D721Med (cell line): Measurements from ENCODE around the gene CHST11.
A peak's percentile ranks its signal among the peaks of the same experiment; 100 is the strongest.

Experiments
- DNase-seq: peaks from one replicate; pipeline ENCODE4 v3.0.0; 2011; ENCODE audit warnings: low spot score; ENCODE audit not compliant: insufficient read length
- FAIRE-seq: peaks from 2 replicates; lab custom pipeline; 2011; peaks lifted over from hg19 to GRCh38; lab: Jason Lieb, UNC
- TF ChIP-seq, protein P1 (sequence below): IDR thresholded peaks from 2 replicates; pipeline ENCODE4 v1.5.1; 2012; ENCODE audit warnings: mild to moderate bottlenecking, control low read depth; ENCODE audit not compliant: insufficient read depth; ENCODE audit errors: missing control alignments

Gene CHST11

DNA sequence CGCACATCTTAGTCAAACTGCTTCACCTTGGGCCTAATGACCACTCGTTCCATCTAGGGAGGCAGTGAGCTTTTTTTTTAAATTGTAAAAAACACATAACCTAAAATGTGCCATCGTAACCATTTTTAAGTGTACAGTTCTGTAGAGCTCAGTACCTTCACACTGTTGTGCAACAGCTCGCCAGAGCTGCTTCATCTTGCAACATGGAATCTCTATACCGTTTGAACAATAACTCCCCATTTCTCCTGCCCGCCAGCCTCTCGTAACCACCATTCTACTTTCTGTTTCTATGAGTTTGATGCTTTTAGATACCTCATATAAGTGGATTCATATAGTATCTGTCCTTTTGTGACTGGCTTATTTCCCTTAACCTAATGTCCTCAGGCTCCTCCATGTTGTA, 196.2 kb downstream of the CHST11 start:
- FAIRE-seq (no peak), DNase-seq (no peak)
- TF ChIP-seq, protein P1, sequence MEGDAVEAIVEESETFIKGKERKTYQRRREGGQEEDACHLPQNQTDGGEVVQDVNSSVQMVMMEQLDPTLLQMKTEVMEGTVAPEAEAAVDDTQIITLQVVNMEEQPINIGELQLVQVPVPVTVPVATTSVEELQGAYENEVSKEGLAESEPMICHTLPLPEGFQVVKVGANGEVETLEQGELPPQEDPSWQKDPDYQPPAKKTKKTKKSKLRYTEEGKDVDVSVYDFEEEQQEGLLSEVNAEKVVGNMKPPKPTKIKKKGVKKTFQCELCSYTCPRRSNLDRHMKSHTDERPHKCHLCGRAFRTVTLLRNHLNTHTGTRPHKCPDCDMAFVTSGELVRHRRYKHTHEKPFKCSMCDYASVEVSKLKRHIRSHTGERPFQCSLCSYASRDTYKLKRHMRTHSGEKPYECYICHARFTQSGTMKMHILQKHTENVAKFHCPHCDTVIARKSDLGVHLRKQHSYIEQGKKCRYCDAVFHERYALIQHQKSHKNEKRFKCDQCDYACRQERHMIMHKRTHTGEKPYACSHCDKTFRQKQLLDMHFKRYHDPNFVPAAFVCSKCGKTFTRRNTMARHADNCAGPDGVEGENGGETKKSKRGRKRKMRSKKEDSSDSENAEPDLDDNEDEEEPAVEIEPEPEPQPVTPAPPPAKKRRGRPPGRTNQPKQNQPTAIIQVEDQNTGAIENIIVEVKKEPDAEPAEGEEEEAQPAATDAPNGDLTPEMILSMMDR, result no peak

DNA sequence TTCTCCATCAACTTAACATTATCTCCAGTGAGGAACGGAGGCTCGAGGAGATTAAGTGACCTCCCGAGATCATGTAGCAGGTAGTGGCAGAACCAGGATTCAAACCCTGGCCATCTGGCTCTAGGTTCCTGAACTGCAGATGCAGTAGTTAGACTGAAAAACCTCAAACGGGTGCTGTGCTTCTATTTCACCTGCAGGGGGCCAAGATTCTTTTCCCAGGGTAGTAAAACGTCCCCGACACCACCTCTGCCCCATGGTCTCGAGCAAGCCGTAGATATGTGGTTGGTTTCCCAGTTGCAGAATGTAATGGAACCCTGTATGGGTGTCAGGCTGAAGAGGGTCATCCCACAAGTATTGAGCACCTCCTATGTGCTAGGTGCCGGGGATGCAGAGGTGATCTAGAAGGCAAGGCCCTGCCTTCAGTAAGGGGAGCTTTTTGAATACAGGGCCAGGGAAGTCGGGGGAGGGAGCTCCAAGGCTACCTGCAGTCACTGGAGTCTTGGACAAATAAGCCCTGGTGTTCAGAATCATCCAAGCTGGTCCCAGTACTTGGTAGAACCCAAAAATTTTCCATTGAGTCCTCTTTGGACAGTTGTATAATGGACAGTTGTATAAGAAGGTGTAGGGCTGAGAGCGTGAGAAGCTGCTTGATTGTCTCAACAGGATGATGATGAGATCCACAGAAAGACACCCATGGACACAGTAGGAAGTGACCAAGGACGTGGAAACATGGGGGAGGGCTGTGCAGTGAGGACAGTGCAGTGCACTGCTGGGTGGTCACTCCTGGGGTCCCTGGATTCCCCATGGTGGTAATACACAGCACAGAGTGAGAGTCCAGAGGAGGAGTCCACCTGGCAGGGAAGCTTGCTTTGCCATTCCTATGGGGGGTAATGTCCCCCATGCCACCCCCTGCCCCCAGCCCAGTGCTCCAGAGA, 197.2 kb downstream of the CHST11 start:
- TF ChIP-seq, protein P1, result peak; percentile 27
- FAIRE-seq (no peak), DNase-seq (no peak)

DNA sequence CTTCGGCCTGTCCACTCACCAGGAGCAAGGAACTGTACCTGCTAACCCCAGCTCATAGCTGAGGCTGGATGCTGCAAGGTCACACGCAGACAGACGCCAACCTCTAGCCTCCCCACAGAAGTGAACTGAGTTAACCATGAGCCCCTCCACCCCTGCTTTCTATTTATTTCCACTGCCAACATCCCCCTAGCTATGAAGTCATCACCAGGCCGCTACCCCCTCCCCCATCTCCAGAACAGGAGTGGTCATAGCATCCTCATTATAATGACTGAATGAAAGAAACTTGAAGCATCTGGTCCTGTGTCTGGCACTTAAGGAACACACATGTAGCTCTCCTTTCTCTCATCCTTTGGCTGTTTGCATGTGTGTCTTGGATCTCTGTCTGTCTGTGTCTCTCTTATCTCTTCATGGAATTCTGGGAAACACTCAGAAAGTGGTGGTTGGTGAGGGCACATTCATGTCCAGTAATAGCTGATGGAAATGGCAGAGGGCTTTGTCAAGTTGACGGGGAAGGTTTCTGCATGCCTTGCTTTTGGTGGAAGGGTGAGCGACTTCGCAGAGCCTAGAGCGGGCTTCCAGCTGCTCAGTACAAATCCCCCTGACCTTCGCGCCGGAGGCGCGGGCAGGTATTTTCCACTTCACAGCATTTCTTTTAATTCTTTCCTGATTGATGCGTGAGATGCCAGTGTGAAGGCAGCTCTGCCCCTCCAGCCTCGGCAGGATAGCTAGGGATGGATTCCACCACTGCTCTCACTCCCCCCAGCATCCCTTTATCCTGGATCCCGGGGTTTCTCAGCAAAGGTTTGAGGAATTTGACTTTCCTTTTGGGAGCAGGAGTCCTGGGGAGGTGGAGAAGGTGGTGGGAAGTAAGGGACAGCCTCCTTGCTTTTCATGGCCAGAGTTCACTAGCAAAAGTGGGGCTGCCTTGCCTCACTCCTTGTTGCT, 198.2 kb downstream of the CHST11 start:
- no peak for DNase-seq
- no peak for FAIRE-seq
- TF ChIP-seq, protein P1, result no peak

DNA sequence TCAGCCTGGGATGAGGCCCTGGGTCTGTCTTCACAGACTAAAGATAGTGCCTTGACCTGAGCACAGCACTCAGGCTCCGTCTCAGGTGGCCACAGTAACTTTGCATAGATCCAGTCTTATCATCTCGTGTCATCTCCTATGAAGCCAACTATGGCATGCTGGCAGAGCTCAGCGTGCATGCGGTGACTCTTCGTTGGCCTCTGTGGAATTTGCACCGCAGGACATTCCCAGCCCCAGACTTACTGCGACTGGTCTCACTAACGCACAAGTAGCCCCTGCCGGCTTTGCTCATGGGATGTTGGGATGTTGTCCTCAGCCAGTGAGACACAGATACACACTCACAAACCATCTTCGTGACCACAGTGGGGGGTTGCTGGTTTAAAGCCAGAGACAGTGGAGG, 199.6 kb downstream of the CHST11 start:
- TF ChIP-seq, protein P1, result no peak
- no peak for FAIRE-seq
- no peak for DNase-seq

DNA sequence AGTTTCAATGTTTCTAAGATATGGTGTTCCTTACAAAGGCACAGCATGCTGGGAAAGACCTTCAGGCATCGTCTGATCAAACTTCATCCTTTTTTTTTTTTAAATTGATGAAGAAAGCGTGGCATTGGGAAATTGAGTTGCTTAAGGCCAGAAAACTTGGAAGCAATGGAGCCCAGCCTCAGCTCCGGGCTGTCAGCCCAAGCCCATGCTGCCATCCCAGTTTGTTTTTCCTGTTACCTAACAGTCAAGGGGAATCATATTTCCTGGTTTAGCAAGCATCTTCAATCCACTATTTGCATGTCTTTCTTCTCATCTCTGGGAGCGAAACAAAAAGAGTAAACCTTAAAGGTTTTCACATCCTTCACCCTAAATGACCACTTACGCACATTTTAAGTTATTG, 200.2 kb downstream of the CHST11 start:
- FAIRE-seq (no peak), DNase-seq (no peak)
- TF ChIP-seq, protein P1, result no peak

DNA sequence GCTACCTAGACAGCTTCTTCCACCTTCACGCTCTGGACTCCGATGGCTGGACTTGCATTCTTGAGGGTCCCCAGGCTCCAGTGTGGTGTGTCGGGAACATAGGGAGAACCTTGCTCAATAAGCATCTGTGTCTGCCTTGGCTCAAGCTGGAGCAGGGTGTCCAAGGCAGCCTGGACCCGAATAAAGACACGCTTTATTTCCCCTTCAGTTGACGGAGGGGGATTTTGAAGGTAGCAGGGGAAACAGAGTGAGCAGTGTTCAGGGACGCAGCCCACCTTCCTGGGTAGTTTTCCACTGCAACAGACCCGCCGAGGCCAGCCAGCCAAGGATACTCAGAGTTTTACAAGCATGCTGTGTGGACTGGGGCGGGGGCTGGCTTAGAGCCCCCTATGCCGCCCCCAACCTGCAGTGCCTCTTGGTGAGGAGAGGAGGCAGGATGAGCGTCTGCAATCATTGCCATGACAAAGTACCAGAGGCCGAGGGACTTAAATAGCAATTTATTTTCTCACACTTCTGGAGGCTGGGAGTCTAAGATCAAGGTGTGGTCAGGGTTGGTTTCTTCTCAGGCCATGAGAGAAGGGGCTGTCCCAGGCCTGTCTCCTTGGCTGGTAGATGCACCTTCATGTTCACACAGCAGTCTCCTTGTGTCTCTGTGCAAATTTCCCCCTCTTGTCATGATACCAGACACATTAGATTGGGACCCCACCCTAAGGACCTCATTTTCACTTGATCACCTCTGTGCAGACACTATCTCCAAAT, 201.2 kb downstream of the CHST11 start:
- no peak for DNase-seq
- TF ChIP-seq, protein P1, result no peak
- no peak for FAIRE-seq
